ENCODE results near the gene SETBP1. TPM values are rescaled to one million over a fixed set of nuclear protein-coding genes. Genes with fewer than 3 reads are reported as not detected.

The SETBP1 gene
- total and polyA plus RNA-seq, 9 of the 15 experiments (the other 6 are each of a cell fraction or from before 2014, with no cell fraction given) = under 0.01 to 0.13 (median 0.04) TPM

GRCh38 chr18:44815108-44815507 lies 134.4 kb downstream of the SETBP1 start:
- Histone ChIP-seq H3K27me3 (ENCODE audit: control insufficient read depth in 2 of 2, insufficient read depth in 2 of 2, low read length in 2 of 2) (no peaks in the 10 kb centered on the region; a peak in 1 of 5 replicates), H3K9me1 (ENCODE audit: control insufficient read depth, insufficient read depth, low read length) (no peaks in the 10 kb centered on the region), H3K9me3 (replicated peaks; ENCODE audit: control insufficient read depth, insufficient read depth, low read depth, low read length) (no peaks in the 10 kb centered on the region), H3K4me3 (no peak overlapping the region), H3K4me2 (ENCODE audit: insufficient read depth, low read length) (no peak overlapping the region), H3K36me3 (ENCODE audit: control insufficient read depth, insufficient read depth, low read length) (no peaks in the 10 kb centered on the region), H3K79me2 (ENCODE audit: control insufficient read depth, insufficient read depth, low read length) (no peaks in the 10 kb centered on the region), H3K4me1 (replicated peaks in 1 of 2; ENCODE audit: control insufficient read depth in 2 of 2, insufficient read depth in 2 of 2, low read length in 2 of 2) (no peaks in the 10 kb centered on the region), H3K9ac (ENCODE audit: insufficient read depth in 1 of 2, low read depth in 2 of 2, low read length in 2 of 2) (no peak overlapping the region), H2AFZ (ENCODE audit: low read depth, low read length) (no peak overlapping the region), H4K20me1 (replicated peaks; ENCODE audit: control insufficient read depth, insufficient read depth, low read length) (no peaks in the 10 kb centered on the region), H3K27ac (ENCODE audit: extremely low read depth, low read depth, low read length) (no peak overlapping the region)
- intact Hi-C loops (cut with micrococcal nuclease) = no loop called here
- TF ChIP-seq BCLAF1 (IDR thresholded peaks at IDR 0.05; ENCODE audit: borderline replicate concordance in 1 of 2, control insufficient read depth in 1 of 2, low read depth in 2 of 2, low read length in 1 of 2) (no peak), ZNF146 (CRISPR knock-in tag; IDR thresholded peaks at IDR 0.05; ENCODE audit: unreplicated experiment) (no peak), PCBP1 (IDR thresholded peaks at IDR 0.05; ENCODE audit: low read depth, low read length, poor library complexity, severe bottlenecking) (no peak), GTF2B (IDR thresholded peaks at IDR 0.05; ENCODE audit: extremely low read depth, insufficient read length) (no peak), ZNF184 (CRISPR knock-in tag; IDR thresholded peaks at IDR 0.05) (no peak), RFX5 (IDR thresholded peaks at IDR 0.05; ENCODE audit: low read depth, low read length) (no peak), HDAC6 (IDR thresholded peaks at IDR 0.05; ENCODE audit: low read depth, low read length) (no peak), KLF13 (tag; IDR thresholded peaks at IDR 0.05; ENCODE audit: borderline replicate concordance, low read depth) (no peak), NFE2L1 (tag; IDR thresholded peaks at IDR 0.05; ENCODE audit: borderline replicate concordance, low read depth) (no peak), ZEB2 (IDR thresholded peaks at IDR 0.05) (no peak), THRB (CRISPR knock-in tag; conservative IDR thresholded peaks at IDR 0.05) (no peak), FOXJ2 (tag; IDR thresholded peaks at IDR 0.05) (no peak), ETV1 (tag; conservative IDR thresholded peaks at IDR 0.05; ENCODE audit: low read depth) (no peak), BRF2 (IDR thresholded peaks at IDR 0.05; ENCODE audit: borderline replicate concordance, insufficient read depth, insufficient read length) (no peak), DEAF1 (CRISPR knock-in tag; IDR thresholded peaks at IDR 0.05) (no peak)
- CTCF ChIA-PET (ENCODE audit: low intra/inter-chr PET ratio) = no interaction called here
- POLR2A ChIA-PET = no interaction called here
- no TSS peak for BruUV-seq (replicated peaks)
- DNase-seq (ENCODE audit: extremely low read depth in 1 of 4, low spot score in 3 of 4) = no peak
- WGBS (ENCODE audit: insufficient coverage, low coverage, missing lambda C conversion rate) = 0% methylated on average over 6 of the region's 6 CpGs
- in situ Hi-C loops (cut with MboI) = no loop called here
- no peak for ATAC-seq
- no peak for FAIRE-seq
